SH-SY5Y (cell line): ENCODE data around the gene ZFR2.

Experiments
- GATA2 ChIP-seq: IDR thresholded peaks from 2 replicates; pipeline ENCODE4 v1.6.1; 2011; ENCODE audit warnings: mild to moderate bottlenecking, low read depth, low read length
- GATA3 ChIP-seq: IDR thresholded peaks from 2 replicates; pipeline ENCODE4 v1.6.1; 2011; ENCODE audit warnings: low read depth, mild to moderate bottlenecking, low read length, moderate library complexity

Gene ZFR2

DNA sequence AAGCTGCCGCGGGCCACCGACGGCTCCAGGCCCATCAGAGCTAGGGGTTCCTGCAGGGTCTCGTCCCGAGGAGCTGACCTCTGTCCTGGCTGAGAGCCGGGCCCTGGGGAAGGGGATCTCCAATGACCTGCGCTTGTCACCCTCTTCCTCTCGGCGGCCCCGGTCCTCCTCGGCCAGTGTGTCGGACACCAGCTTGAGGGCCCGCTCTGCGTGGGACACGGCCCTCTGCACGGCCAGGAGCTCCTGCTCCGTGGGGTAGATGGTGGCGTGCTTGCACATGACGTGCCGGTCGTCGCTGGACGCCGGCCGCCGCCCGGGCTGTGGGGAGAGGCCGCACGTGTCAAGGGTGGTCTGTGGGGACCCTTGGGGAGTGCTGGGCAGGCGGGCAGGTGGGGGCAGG, 49.9 kb downstream of the ZFR2 start:
- TF ChIP-seq GATA2, result no peak
- no peak for TF ChIP-seq GATA3

DNA sequence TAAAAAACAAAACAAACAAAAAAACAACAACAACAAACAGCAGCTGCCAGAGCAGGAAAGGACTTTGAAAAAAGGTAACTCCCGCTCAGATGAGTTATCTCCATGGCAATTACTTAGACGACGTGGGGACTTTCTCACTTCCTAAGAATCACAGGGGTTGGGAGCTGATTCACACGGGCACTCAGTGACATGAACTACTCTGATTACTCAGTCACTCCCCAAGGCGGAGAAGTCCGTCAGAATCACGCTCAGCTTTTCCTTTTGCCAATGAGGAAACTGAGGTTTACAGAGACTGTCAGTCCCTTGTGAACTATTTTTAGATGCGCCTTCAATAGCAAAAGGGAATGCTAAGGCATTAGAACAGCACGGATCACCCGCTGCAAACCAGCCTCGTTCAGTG, 50.4 kb downstream of the ZFR2 start:
- TF ChIP-seq GATA2, result no peak
- no peak for TF ChIP-seq GATA3

DNA sequence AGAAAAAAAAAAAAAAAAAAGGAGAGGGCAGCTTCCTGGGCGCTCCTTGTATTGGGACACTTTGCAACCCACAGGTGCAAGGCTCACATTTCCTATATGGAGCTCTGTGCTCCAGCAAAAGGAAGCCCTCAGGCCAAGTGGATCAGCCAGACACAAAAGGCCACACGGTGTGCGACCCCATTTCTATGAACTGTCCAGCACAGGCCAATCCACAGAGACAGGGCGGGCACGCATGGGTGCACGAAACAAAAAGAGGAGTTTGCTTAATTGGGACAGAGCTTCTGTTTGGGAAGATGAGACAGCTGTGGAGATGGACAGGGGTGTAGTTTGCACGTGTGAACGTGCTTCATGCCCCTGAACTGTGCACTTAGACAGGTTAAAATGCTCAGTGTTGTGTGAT, 51.1 kb downstream of the ZFR2 start:
- no peak for TF ChIP-seq GATA3

DNA sequence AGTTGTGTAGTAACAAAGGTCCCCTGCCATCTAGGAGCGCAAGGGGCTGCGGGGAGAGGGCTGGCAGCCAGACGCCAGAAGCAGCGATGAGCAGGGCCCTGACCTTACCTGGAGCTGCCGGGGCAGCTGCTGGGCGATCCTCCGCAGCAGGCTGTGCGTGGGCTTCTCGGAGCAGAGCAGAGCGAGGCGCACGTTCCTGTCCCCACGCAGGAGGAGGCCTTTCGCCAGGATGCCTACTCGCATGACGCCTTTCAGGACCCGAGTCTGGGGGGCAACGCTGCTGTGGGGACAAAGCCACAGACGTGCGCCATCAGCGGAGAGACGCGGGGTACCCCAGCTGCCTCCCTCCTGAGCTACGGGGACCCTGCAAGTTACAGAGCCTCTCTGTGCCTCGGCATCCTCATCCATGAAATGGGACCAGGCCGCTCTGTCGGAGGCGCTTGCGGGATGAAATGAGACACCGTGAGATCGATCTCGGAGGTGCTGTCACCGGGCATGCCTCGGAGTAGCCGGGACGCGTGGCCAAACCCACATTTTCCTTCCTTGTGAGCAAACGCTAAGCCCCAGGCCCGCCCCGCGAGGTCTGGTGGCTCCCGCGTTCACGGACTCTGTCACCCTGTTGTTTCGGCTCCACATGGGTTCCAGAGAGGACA, 52.1 kb downstream of the ZFR2 start:
- TF ChIP-seq GATA2 (no peak), GATA3 (no peak)

DNA sequence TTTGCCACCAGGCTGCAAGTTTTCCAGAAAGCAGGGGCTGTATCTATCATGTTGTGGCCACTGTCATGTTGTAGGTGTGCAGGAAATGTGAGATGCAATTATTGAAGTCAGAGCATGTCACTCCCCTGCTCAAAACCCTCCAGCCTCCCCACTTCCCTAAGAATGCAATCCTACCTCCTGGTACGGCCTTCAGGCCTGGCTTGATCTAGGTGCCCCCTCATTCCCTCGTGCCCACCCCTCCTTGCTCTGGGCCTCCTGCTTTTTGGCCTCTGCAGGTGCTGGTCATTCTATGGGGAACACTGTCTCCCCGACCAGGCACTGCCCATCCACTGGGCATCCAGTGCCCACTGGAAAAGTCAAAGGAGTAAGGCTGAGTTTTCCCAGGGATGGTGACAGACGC, 54.2 kb downstream of the ZFR2 start:
- TF ChIP-seq GATA3, result no peak
- no peak for TF ChIP-seq GATA2

DNA sequence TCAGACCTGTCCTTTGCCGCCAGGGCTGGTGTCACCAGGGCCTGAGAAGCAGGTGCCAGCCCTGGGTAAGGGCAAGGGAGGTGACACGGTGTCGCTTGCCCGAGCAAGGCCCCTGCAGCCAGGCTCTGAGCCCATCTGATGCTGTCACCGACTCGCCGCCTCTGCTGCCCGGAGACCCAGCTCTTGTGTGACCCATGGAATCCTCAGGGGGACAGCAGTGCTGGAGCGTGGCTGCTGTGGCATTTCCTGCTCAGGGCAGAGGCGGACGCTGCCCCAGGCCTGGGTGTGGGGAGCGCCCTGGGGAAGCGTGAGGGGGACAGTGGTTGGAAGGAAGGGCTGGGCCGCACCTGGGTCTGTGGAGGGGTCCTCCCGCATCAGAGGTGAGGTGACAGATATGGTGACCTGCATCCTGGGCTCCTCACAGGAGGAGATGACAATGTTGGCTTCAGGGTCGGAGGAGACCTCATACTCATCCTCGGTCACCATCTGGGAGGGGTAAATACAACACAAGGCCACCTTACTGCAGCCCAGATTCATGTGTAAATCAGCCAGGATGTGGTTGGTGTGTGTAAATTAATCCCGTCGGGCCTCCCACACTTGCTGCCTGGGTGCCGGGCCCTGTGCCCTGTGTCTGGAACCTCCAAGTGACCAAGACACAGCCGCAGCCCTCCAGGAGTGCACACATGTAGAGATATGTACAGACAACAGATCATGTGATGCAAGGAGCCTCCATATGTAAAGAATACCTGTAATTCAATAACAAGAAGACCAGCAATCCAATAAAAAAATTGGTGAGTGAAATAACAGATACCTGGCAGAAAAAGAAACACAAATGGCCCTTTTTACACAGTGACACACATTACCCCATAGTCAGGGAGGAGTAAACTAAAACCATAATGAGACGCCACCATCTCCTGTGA, 55.1 kb downstream of the ZFR2 start:
- TF ChIP-seq GATA2, result no peak
- no peak for TF ChIP-seq GATA3

DNA sequence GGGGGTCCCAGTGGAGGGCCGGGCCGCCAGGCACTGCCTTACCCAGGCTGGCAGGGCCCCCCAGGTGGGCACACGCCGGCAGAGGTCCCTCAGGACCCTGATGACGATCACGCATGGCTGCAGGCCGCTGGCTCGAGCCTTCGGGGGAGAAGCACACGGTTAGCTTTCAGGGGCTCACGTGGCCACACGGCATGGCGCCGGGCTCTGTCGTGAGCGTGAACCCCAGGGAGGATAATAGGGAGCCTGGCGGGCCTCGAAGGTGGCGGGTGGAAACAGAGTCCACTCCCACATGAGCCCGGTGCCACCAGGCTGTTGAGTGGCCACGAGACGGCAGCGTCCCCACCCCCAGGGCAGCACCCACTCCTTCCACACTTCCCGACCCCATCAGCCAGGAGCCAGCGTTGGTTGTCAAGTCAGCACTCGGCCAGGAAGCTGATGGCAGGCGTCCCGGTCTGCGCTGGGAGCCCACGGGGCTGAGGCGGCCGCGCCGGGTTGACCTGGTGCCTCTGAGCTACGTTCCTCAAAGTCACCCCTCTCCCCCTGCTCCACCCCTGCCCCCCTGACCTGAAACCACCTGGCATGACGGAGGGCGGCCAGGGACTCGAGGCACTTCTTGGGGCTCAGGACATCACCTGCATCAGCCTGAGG, 58.0 kb downstream of the ZFR2 start:
- TF ChIP-seq GATA3 (no peak), GATA2 (no peak)

DNA sequence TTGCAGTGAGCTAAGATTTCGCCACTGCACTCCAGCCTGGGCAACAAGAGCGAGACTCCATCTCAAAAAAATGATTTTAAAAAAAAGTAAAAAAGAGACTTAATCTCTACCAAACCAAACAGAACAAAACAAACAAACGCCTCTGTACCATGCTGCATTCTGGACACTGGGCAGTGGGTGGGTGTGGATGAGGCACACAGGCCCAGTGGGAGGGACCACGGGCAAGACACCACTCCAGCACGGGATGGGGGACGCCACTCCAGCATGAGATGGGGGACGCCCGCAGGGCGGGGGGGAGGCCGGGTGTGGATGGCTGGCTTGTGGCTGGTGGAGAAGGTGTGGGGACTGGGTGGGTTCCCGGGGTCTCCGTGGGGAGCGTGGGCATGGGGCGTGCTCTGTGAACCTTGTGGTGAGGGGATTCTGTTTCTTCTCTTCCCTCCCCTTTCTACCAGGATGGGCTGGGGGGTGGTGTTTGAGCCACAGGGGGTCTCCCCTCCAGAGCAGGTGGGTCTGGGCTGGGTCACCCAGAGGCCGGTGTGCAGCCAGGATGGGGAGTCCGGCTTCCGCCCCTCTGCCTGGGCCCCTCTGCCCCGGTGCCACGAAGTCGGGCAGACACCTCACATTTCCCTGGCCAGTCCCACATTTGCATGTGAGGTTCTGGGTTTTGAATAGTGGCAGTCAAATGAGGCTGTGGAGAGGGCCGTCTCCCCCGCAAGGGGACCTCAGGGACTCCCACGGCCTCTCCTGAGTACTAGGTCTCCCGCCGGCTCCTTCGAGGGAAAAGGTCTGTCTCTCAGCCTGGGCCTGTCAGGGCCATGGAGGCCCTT, 58.7 kb downstream of the ZFR2 start:
- TF ChIP-seq GATA3, result no peak
- TF ChIP-seq GATA2, result no peak

DNA sequence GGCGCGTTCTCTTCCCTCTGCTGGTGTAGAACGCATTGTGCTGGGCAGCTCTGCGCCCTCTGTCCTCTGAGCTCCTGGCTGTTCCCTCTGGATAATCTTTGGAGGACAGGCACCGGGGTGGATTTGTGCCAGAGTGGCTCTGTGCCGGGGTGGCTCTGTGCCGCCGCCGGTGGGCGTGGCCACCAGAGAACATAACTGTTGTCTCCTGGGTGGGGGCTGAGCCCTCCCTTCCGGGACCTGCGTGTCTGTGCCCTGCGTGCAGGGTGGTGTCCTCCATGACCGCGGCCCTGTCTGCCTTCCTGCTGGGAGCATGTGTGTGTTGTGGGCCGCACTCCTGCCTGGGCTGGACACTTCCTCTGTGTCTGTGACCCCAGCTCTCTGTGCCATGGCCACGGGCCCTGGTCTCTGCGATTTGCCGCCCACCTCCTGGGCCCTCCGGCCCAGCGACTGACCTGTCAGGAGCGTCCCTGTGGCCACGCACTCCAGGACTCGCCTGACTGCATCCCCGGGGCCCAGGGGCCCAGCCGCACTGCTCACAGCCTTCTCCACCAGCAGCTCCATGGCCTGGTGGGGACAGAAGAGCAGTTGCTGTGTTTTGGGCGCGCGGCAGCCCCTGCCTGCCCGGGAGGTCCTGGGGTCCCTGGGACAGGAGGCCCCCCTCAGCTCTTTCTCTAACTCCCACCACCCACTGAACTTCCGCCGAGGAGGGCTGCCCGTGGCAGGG, 60.3 kb downstream of the ZFR2 start:
- no peak for TF ChIP-seq GATA2
- TF ChIP-seq GATA3, result no peak

DNA sequence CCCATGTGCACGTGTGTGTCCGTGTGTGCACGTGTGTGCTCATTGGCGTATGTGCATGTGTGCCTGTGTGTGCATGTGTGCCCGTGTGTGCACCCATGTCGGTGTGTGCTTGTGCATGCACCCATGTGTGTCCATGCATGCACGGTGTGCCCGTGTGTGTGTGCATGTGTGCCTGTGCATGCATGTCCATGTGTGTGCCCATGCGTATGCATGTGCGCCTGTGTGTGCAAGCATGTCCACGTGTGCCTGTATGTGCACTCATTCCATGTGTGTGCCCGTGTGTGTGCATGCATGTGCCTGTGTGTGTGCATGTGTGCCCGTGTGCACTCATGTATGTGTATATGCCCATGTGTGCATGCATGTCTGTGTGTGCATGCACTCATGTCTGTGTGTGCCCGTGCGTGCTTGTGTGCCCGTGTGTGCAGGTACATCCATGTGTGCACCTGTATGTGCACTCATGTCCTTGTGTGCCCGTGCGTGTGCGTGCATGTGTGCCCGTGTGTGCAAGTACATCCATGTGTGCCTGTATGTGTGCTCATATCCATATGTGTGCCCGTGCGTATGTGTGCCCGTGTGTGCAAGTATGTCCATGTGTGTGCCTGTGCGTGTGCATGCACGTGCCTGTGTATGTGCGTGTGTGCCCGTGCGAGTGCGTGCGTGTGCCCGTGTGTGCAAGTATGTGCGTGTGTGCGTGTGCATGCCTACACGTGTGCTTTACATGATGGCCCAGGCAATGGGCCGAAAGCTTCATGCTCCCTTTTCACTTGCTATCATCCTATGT, 61.1 kb downstream of the ZFR2 start:
- no peak for TF ChIP-seq GATA2
- no peak for TF ChIP-seq GATA3

DNA sequence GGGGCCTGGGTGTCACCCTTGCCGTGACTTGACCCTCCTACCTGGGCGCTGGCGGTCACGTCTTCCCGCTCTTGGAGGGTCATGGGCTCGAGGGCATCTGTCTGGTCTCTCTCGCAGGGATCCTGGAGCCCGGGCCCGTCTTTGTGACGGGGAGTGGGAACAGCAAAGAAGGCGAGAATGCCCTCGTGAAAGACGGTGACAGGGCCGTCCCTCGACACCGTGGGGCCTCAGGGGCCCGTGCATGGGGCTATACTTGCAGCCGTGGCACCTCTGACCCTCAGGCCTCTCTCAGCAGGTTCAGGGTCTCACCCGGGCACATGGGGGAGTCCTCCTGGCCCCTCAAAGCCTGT, 61.7 kb downstream of the ZFR2 start:
- no peak for TF ChIP-seq GATA3
- TF ChIP-seq GATA2, result no peak

DNA sequence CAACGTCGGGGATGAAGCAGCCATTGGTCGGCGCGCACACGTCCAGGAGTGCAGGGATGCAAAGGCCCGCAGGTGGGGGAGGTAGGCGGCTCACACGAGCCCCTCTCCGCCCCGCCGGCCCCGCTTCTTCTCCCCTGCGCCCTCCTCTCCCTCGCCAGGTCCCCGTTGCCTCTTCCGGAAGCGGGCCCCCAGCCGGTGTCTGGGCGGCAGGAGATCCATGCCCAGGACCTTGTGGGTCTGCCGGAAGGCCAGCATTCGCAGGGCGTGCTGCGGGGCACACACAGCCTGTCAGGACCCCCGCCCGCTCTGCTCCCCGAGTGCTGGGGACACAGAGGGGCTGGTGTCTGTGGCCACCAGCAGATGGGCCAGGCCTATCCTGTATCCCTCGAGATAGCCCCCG, 63.0 kb downstream of the ZFR2 start:
- no peak for TF ChIP-seq GATA3
- TF ChIP-seq GATA2, result no peak

DNA sequence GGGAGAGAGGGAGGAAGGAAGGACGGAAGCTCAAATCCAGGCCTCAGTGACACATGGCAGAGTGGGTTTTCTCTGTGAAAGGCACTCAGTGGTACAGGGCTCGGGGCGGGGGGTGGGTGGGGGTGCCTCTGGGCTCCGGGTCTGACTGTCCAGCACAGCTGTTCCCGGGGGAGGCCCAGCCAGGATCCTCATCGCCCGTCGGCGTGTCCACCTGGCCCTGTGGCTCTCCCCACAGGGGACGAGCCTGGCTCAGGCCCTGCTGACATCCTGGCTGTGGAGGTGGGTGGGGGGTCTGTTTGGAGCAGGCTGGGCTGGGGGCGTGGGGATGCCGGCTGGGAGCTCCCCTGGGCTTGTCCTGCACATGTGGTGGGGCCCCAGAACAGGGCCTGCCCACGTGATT, 64.4 kb downstream of the ZFR2 start:
- TF ChIP-seq GATA3 (no peak), GATA2 (no peak)
